ENCODE results near the gene TMEM183A. TPM values are rescaled to one million over a fixed set of nuclear protein-coding genes. Genes with fewer than 3 reads are reported as not detected.

Gene TMEM183A
- total and polyA plus RNA-seq, 10 of the 15 experiments (the other 5 are each of a cell fraction or from before 2014, with no cell fraction given): 12.3 to 103 (median 66.3) TPM

DNA sequence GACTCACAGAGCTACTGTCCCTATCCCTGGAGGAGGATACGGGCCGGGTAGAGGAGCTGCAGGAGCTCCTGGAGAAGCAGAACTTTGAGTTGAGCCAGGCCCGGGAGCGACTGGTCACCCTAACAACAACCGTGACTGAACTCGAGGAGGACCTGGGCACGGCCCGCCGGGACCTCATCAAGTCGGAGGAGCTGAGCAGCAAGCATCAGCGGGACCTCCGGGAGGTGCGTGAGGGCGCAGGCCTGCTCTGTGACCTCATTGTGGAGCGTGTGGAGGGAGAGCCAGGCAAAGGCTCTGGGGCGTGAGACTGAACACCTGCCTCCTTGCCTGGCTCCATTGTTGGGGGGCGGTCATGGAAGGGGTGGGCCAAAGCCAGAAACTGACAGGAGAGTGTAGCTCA is 38.2 kb downstream of the TMEM183A start:
- Histone ChIP-seq H3K9ac (ENCODE audit: control insufficient read depth, insufficient read depth, low read length) (no peak overlapping the region), H2AFZ (ENCODE audit: control insufficient read depth, low read depth, low read length) (no peak overlapping the region), H3K27me3 (replicated peaks in 1 of 2; ENCODE audit: control insufficient read depth in 2 of 2, insufficient read depth in 2 of 2, low read length in 1 of 2) (no peaks in the 10 kb centered on the region), H4K20me1 (ENCODE audit: control insufficient read depth, insufficient read depth) (no peaks in the 10 kb centered on the region), H3K4me2 (ENCODE audit: control insufficient read depth, insufficient read depth) (no peak overlapping the region), H3K9me3 (replicated peaks; ENCODE audit: control insufficient read depth, insufficient read depth, low read length) (no peaks in the 10 kb centered on the region), H3K36me3 (ENCODE audit: control insufficient read depth in 2 of 2, insufficient read depth in 2 of 2, low read length in 1 of 2) (no peaks in the 10 kb centered on the region; a peak in 1 of 4 replicates), H3K4me1 (ENCODE audit: control insufficient read depth, insufficient read depth, low read length) (no peaks in the 10 kb centered on the region), H3K79me2 (ENCODE audit: control insufficient read depth, insufficient read depth, low read length) (no peaks in the 10 kb centered on the region), H3K27ac (ENCODE audit: control insufficient read depth, insufficient read depth) (no peak overlapping the region), H3K4me3 (no peak overlapping the region)
- POLR2A ChIA-PET: no interaction called here
- intact Hi-C loops (cut with micrococcal nuclease; ENCODE audit: unreplicated experiment): no loop called here
- DNase-seq (ENCODE audit: low read depth, low spot score) (no peak), FAIRE-seq (no peak), ATAC-seq (no peak)
- CTCF ChIA-PET: interaction anchor here (1.7 kb wide), 1 partner anchor 73 kb away, joined by 4 read pairs; no protein-coding TSS in a partner anchor
- SMC1A ChIA-PET (ENCODE audit: uncharacterized antibody, unreplicated experiment): no interaction called here
- WGBS (ENCODE audit: insufficient coverage, insufficient replicate concordance, low lambda C conversion rate, missing lambda C conversion rate): 54% methylated on average over 17 of the region's 17 CpGs
- in situ Hi-C loops (cut with MboI): no loop called here
- RAD21 ChIA-PET (ENCODE audit: unreplicated experiment): no interaction called here
- TF ChIP-seq SRF (IDR thresholded peaks at IDR 0.05; ENCODE audit: low read depth in 2 of 2, low read length in 2 of 2): no peak
- no peak for TF ChIP-seq ASH2L (IDR thresholded peaks at IDR 0.05; ENCODE audit: borderline replicate concordance, low read depth)
- no peak for TF ChIP-seq BHLHE40 (IDR thresholded peaks at IDR 0.05; ENCODE audit: borderline replicate concordance in 1 of 2, low read depth in 2 of 2, low read length in 1 of 2)
- no peak for TF ChIP-seq ZNF384 (IDR thresholded peaks at IDR 0.05; ENCODE audit: borderline replicate concordance, low read depth, low read length)
- BruUV-seq (replicated peaks): no TSS peak

DNA sequence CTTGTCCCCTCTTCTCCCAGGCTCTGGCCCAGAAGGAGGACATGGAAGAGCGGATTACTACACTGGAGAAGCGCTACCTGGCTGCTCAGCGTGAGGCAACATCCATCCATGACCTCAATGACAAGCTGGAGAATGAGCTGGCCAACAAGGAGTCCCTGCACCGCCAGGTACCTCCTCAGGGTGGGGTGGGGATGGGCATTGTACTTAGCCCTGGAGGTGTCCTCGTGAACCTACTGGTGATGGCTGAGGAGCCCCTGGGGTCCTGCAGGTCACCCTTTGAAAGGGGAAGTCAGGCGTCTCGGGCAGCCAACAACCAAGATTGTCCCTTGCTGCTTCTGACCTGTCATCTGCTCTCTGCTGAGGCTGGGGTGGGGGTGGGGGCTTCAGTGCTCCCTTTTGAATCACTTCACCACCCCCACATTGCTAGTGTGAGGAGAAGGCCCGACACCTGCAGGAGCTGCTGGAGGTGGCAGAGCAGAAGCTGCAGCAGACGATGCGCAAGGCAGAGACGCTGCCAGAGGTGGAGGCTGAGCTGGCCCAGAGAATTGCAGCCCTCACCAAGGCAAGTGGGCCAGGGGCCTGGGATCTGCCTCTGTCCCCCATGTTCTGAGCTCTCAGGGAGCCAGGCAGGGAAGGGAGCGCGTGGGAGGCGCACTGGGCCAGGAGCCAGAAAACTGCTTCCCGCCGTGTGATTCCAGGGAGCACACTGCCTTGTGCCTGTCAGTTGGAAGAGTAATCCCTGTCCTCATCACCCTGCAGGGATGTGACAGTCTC is 38.8 kb downstream of the TMEM183A start:
- intact Hi-C loops (cut with micrococcal nuclease; ENCODE audit: unreplicated experiment): no loop called here
- BruUV-seq (replicated peaks): no TSS peak
- ChIA-PET POLR2A (no interaction called here), RAD21 (ENCODE audit: unreplicated experiment) (no interaction called here), SMC1A (ENCODE audit: uncharacterized antibody, unreplicated experiment) (interaction anchor here (0.6 kb wide), 1 partner anchor 400 kb away, joined by 3 read pairs; no protein-coding TSS in a partner anchor), CTCF (interaction anchor here (0.6 to 1.7 kb wide), 3 partner anchors 16 to 259 kb away, joined by 3 to 4 read pairs (median 3); no protein-coding TSS in a partner anchor)
- Histone ChIP-seq H3K36me3 (ENCODE audit: control insufficient read depth in 2 of 2, insufficient read depth in 2 of 2, low read length in 1 of 2) (no peaks in the 10 kb centered on the region; a peak in 1 of 4 replicates), H3K4me3 (no peak overlapping the region), H3K4me1 (ENCODE audit: control insufficient read depth, insufficient read depth, low read length) (no peaks in the 10 kb centered on the region), H3K9me3 (replicated peaks; ENCODE audit: control insufficient read depth, insufficient read depth, low read length) (no peaks in the 10 kb centered on the region), H3K9ac (ENCODE audit: control insufficient read depth, insufficient read depth, low read length) (no peak overlapping the region), H3K27ac (ENCODE audit: control insufficient read depth, insufficient read depth) (no peak overlapping the region), H3K79me2 (ENCODE audit: control insufficient read depth, insufficient read depth, low read length) (no peaks in the 10 kb centered on the region), H3K27me3 (replicated peaks in 1 of 2; ENCODE audit: control insufficient read depth in 2 of 2, insufficient read depth in 2 of 2, low read length in 1 of 2) (no peaks in the 10 kb centered on the region), H4K20me1 (ENCODE audit: control insufficient read depth, insufficient read depth) (no peaks in the 10 kb centered on the region), H3K4me2 (ENCODE audit: control insufficient read depth, insufficient read depth) (no peak overlapping the region), H2AFZ (ENCODE audit: control insufficient read depth, low read depth, low read length) (no peak overlapping the region)
- DNase-seq (ENCODE audit: low read depth, low spot score) (no peak), FAIRE-seq (no peak), ATAC-seq (no peak)
- in situ Hi-C loops (cut with MboI): no loop called here
- WGBS (ENCODE audit: insufficient coverage, insufficient replicate concordance, low lambda C conversion rate, missing lambda C conversion rate): 49% methylated on average over 16 of the region's 16 CpGs
- no peak for TF ChIP-seq SIX5 (IDR thresholded peaks at IDR 0.05; ENCODE audit: low read depth, low read length, severe bottlenecking)
- TF ChIP-seq EZH2 (IDR thresholded peaks at IDR 0.05; ENCODE audit: borderline replicate concordance, control insufficient read depth, low read depth, low read length): no peak
- TF ChIP-seq, protein P1, sequence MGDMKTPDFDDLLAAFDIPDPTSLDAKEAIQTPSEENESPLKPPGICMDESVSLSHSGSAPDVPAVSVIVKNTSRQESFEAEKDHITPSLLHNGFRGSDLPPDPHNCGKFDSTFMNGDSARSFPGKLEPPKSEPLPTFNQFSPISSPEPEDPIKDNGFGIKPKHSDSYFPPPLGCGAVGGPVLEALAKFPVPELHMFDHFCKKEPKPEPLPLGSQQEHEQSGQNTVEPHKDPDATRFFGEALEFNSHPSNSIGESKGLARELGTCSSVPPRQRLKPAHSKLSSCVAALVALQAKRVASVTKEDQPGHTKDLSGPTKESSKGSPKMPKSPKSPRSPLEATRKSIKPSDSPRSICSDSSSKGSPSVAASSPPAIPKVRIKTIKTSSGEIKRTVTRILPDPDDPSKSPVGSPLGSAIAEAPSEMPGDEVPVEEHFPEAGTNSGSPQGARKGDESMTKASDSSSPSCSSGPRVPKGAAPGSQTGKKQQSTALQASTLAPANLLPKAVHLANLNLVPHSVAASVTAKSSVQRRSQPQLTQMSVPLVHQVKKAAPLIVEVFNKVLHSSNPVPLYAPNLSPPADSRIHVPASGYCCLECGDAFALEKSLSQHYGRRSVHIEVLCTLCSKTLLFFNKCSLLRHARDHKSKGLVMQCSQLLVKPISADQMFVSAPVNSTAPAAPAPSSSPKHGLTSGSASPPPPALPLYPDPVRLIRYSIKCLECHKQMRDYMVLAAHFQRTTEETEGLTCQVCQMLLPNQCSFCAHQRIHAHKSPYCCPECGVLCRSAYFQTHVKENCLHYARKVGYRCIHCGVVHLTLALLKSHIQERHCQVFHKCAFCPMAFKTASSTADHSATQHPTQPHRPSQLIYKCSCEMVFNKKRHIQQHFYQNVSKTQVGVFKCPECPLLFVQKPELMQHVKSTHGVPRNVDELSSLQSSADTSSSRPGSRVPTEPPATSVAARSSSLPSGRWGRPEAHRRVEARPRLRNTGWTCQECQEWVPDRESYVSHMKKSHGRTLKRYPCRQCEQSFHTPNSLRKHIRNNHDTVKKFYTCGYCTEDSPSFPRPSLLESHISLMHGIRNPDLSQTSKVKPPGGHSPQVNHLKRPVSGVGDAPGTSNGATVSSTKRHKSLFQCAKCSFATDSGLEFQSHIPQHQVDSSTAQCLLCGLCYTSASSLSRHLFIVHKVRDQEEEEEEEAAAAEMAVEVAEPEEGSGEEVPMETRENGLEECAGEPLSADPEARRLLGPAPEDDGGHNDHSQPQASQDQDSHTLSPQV (IDR thresholded peaks at IDR 0.05): no peak
- TF ChIP-seq, protein P2, sequence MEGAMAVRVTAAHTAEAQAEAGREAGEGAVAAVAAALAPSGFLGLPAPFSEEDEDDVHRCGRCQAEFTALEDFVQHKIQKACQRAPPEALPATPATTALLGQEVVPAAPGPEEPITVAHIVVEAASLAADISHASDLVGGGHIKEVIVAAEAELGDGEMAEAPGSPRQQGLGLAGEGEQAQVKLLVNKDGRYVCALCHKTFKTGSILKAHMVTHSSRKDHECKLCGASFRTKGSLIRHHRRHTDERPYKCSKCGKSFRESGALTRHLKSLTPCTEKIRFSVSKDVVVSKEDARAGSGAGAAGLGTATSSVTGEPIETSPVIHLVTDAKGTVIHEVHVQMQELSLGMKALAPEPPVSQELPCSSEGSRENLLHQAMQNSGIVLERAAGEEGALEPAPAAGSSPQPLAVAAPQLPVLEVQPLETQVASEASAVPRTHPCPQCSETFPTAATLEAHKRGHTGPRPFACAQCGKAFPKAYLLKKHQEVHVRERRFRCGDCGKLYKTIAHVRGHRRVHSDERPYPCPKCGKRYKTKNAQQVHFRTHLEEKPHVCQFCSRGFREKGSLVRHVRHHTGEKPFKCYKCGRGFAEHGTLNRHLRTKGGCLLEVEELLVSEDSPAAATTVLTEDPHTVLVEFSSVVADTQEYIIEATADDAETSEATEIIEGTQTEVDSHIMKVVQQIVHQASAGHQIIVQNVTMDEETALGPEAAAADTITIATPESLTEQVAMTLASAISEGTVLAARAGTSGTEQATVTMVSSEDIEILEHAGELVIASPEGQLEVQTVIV (IDR thresholded peaks at IDR 0.05; ENCODE audit: borderline replicate concordance, partially characterized antibody): no peak

Data from GM12878 (cell line).